Inflammatory macrophage treated with lipopolysaccharide for 4 hours (primary cell): ENCODE data around the gene MYO1C.

Source experiments
- DNase-seq: peaks from one replicate; pipeline ENCODE4 v3.0.0-alpha.2; 2020

The MYO1C gene

GRCh38 chr17:1484060-1484535, 8.4 kb downstream of the MYO1C start:
- no peak for DNase-seq

- DNase-seq: no peak
Measured at GRCh38 chr17:1482680-1483079, 9.8 kb downstream of the MYO1C start.

GRCh38 chr17:1481736-1482135, 10.8 kb downstream of the MYO1C start:
- DNase-seq: no peak

GRCh38 chr17:1480747-1481465, 11.6 kb downstream of the MYO1C start:
- DNase-seq: no peak

- DNase-seq: no peak
Measured at GRCh38 chr17:1478418-1478817, 14.1 kb downstream of the MYO1C start.

- DNase-seq: no peak
Measured at GRCh38 chr17:1475321-1475854, 17.1 kb downstream of the MYO1C start.

- DNase-seq: peak; percentile 32
Measured at GRCh38 chr17:1474402-1475189, 17.9 kb downstream of the MYO1C start.

- DNase-seq: peak; percentile 83
Measured at GRCh38 chr17:1473841-1474240, 18.6 kb downstream of the MYO1C start.

GRCh38 chr17:1473170-1473569, 19.3 kb downstream of the MYO1C start:
- DNase-seq: peak; percentile 28

GRCh38 chr17:1471911-1472821, 20.3 kb downstream of the MYO1C start:
- no peak for DNase-seq

GRCh38 chr17:1471490-1471889, 21.0 kb downstream of the MYO1C start:
- DNase-seq: no peak

GRCh38 chr17:1470755-1471462, 21.6 kb downstream of the MYO1C start:
- DNase-seq: no peak

GRCh38 chr17:1470071-1470754, 22.3 kb downstream of the MYO1C start:
- no peak for DNase-seq

- no peak for DNase-seq
Measured at GRCh38 chr17:1469231-1469852, 23.1 kb downstream of the MYO1C start.

GRCh38 chr17:1467898-1468492, 24.5 kb downstream of the MYO1C start:
- peak; percentile 61 for DNase-seq

- DNase-seq: no peak
Measured at GRCh38 chr17:1467258-1467657, 25.2 kb downstream of the MYO1C start.

- no peak for DNase-seq
Measured at GRCh38 chr17:1464186-1464585, 28.3 kb downstream of the MYO1C start.

GRCh38 chr17:1462164-1463112, 30.0 kb downstream of the MYO1C start:
- peak; percentile 47 for DNase-seq

GRCh38 chr17:1461198-1461944, 31.1 kb downstream of the MYO1C start:
- peak; percentile 86 for DNase-seq
